Measurements from ENCODE around the gene SYNDIG1.
"Not testable (repeated sequence)": the region's sequence is repeated elsewhere in the genome, so short reads cannot be mapped to it uniquely, and the experiment has no call there.

Gene SYNDIG1

DNA sequence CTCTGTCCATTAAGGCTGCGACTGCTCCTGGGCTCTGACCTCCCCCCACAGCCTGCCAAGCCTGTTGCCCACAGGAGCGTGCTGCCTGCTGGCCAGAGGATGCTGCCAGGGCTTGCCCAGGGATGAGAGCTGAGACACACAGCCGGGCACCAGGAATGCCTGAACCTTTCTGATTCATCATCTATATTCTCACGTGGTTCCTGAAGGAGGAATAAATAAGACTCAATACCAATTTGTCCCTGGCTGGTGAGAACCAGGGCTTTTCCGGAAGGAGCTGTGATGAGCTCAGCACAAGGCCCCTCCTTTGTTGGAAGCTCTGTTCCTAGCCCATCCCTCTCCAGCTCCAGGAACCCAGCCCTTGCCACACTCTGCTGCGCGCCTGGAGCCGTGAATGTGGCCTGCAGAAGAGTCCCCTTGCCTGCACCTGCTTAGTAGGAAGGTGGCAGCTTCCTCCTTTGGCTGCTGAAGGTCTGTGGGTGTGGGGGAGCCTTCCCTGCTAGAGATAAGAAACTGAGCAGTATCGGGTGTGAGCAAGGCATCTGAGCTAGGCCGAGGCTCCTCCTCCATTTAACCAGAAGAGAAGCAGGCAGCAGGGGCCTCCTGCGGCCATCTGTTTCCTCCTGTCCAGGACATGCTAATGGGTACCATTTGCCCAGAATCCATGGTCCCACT lies 37.9 kb downstream of the SYNDIG1 start:
- no peak for FAIRE-seq
- no peak for DNase-seq (ENCODE audit: extremely low spot score, insufficient read length, low read depth)

DNA sequence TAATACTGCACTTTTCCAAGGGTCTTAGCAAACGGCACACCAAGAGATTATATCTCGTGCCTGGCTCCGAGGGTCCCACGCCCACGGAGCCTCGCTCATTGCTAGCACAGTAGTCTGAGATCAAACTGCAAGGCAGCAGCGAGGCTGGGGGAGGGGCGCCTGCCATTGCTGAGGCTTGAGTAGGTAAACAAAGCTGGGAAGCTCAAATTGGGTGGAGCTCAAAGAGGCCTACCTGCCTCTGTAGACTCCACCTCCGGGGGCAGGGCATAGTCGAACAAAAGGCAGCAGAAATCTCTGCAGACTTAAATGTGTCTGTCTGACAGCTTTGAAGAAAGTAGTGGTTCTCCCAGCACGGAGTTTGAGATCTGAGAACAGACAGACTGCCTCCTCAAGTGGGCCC lies 43.0 kb downstream of the SYNDIG1 start:
- not testable (repeated sequence) for FAIRE-seq

DNA sequence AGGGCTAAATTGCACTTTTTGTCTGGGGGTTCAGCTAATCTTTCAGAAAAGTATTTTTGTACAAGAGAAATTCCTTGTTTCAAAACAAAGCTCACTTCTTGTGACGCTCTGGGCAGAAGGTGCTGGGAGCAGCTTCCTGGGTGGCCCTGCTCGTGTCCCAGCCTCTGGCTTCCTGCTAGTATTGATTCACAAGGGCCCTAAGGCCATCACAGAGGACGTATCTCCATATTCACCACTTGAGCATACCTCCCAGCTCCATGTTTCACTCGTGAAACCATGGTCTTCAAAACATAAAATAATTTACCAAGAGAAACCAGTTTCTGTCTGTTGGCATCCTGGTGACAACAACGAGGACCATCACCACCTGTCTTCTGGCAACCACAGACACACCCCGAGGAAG lies 49.1 kb downstream of the SYNDIG1 start:
- FAIRE-seq (no peak), DNase-seq (ENCODE audit: extremely low spot score, insufficient read length, low read depth) (no peak)

More for the DNA sequence above, 43.0 kb downstream of the SYNDIG1 start:
- DNase-seq (ENCODE audit: extremely low spot score, insufficient read length, low read depth): not testable (repeated sequence)

DNA sequence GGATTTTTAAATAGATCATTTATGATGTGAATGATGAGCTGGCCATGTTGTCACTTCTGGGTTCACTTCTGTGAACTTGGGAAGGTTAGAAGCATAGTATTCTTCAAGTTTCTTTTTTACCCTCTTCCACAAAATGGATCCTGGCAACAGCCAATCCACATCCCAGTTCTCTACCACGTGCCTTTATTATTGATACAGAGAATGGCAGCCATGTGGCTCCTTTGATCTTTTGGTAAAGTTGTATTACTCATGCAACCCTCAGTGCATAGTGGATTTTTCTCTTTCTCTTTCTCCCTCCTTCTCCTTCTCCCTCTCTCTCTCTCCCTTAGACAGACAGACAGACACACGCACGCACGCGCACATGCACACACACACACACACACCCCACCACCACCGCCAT lies 50.0 kb downstream of the SYNDIG1 start:
- DNase-seq (ENCODE audit: extremely low spot score, insufficient read length, low read depth) (no peak), FAIRE-seq (no peak)

DNA sequence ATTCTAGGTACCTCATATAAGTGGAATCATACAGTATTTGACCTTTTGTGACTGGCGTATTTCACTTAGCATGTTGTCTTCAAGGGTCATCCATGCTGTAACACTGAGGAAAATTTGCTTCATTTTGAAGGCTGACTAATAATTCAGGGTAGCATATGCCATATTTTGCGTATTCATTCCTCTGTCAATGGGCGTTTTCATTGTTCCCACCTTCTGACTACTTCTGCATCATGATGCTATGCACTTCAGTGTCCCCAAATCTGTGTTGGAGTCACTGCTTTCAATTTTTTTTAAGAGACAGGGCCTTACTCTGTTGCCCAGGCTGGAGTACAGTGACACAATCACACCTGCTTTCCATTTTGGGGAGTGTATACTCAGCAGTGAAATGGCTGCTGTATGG lies 51.6 kb downstream of the SYNDIG1 start:
- no peak for DNase-seq (ENCODE audit: extremely low spot score, insufficient read length, low read depth)
- no peak for FAIRE-seq

DNA sequence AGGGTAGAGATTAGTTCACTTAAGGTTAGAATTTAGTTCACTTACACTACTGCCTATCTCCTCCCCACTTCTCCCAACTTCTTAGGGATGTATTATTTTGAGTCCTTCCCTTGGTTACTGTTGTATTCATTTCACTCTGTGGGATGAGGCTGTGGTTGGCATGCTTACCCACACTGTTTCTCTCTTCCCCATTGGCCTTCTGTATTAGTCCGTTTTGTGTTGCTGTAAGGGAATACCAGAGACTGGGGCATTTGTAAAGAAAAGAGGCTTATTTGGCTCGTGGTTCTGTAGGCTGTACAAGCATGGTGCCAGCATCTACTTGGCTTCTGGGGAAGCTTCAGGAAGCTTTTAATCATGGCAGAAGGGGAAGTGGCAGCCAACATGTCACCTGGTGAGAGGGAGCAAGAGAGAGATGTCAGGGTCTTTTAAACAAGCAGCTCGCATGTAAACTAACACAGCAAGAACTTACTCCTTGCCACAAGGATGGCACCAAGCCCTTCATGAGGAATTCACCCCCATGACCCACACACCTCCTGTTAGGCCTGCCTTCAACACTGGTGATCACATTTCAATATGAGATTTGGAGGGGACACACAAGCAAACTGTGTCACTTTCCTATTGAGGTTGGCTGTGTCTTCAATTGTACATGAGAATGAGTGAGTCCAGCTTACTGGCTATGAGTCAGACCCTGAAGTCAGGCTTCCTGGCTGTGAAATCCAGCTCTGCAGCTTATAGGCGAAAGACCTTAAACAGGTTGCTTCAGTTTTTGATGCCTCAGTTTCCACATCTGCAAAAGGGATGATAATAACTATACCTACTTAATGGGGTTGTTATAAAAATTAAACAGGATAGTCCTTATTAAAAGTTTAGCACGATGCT lies 53.3 kb downstream of the SYNDIG1 start:
- FAIRE-seq (no peak), DNase-seq (ENCODE audit: extremely low spot score, insufficient read length, low read depth) (no peak)

DNA sequence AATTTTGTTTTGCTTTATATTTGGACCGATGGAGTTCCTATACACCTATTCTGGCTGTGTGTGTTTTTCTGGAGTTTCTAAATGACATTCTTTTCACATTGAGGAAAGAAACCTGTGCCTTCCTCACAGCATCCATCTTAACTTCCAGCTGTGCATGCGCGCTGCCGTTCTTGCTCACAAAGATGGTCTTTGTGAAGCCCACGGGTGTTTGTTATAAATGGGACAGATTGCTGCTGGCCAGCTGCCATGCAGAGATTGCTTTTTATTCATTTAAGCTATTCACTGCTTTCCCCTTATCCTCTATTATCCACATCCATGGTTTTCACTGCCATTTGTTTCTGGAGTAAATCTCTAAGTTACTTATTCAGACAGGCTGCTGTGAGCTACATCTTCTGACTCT lies 54.2 kb downstream of the SYNDIG1 start:
- FAIRE-seq (no peak), DNase-seq (ENCODE audit: extremely low spot score, insufficient read length, low read depth) (no peak)

DNA sequence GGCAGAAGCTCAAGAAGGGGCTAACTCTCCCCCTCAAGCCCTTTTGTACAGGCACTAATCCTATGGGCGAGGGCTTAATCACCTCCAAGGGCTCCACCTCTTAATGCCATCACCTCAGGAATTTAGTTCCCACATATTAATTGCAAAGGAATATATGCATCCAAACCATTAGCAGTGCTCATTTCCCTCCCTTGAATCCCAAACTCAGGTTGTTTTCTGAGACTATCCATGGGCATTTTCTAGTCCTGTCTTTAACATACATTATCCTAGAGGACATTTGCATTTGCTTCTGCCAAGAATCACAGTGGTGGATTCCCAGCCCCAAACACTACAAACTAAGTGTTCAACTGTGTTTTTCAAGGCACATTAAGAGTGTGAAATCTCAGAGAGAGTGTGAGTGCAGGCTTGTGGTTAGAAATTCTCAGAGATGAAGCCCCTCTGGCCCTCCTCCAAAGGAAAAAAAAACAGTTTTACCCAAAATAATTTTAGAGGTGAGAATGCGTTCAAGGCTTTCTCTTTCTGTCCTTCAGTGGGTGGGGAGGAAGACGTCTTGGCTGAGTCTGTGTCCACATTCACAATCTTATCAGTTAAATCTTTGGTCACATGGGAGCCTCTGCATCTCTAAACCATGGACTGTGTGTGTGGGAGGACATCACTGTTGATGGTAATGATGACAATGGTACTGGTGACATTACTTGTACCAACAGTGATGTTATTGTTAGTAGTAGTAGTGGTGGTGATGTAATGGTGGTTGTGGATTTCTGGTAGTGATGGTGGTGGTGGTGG lies 59.3 kb downstream of the SYNDIG1 start:
- FAIRE-seq (no peak), DNase-seq (ENCODE audit: extremely low spot score, insufficient read length, low read depth) (no peak)

DNA sequence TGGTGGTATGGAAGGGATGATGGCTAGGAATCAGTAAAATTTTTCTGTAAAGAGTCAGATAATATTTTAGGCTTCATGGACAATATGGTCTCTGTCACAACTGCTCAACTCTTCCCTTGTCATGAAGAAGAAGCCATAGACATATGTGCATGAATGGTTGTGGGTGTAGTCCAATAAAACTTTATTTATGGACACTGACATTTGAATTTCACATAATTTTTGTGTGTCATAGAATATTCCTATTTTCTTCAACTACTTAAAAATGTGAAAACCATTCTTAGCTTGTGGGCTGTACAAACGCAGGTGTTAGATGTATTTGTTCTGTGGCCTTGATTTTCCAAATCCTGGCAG lies 59.9 kb downstream of the SYNDIG1 start:
- no peak for FAIRE-seq
- DNase-seq (ENCODE audit: extremely low spot score, insufficient read length, low read depth): no peak

DNA sequence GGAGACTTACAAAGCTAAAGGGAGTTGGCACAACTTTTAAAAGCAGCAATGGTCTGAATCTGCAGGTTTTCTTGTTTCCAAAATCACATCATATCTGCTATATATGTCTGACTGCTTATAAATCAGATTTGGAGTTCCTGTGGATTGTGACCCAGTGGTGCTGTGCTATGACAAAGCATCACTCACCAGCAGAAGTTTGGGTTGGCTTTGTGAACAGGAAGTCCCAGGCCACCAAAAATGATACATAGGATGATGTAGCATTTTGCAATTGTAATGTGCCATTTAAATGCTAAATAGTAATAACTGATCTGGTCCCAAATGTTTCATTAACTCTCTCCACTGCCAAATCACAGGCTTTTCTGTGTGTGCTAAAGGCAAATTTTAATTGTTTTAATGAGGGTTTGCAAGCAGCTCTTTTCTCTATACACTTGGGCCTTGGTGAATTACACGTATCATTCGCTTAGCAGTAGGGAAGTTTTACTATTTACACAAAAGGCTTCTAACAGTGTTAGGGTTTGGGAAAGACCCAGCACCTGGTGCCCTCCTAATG lies 60.8 kb downstream of the SYNDIG1 start:
- no peak for DNase-seq (ENCODE audit: extremely low spot score, insufficient read length, low read depth)
- FAIRE-seq: no peak

DNA sequence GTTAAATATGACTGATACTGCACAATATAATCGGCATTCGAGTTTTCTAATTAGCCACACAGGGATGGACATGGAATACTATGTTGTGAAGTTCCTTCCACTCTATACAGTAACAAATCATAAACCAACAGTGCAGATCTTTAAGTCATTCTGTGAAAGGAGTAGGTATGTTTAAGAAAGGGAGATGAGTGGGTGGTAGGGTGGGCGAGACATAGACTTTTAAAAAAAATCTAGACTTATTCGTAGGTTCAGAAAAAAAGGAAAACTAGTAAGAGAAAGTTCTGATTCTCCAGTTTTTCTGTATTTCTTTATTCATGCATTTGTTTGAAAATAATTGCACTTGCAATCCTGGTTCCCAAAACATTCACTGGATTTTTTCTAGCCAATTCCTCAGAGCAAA lies 61.8 kb downstream of the SYNDIG1 start:
- FAIRE-seq (no peak), DNase-seq (ENCODE audit: extremely low spot score, insufficient read length, low read depth) (no peak)

DNA sequence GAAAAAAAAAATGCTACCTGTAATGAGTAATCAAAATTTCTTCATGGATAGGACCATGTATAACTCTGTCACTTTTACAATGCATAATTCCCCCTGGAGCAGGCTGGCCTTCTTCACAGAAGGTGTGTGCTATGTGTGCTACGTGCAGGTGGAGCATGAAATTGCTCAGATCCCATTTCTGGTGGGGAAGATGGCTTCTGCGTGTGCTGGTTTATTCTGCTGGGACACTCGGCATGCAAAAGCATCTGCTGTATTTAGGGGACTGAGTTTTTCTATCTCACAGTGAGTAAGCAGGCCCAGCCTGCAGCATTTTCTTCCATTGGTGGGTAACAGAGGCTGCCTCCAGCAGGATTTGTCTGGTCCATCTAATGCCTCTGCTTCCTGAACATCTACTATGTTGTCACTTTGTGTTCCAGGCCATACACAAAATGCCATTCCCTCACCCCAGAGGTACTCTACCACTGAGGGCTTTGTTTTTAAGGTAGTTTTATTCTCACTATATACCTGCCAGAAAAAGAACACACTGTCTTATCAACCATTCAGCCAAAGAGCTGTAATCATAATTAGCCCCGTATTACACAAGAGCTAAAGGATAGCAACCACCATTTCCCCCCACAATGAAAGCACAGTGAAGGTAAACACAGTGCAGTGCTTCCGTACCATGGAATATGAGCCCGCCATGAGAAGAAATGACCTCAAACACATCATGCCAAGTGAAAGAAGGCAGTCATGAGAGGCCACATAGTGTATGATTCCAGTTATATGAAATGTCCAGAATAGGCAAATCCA lies 62.4 kb downstream of the SYNDIG1 start:
- FAIRE-seq (no peak), DNase-seq (ENCODE audit: extremely low spot score, insufficient read length, low read depth) (no peak)

DNA sequence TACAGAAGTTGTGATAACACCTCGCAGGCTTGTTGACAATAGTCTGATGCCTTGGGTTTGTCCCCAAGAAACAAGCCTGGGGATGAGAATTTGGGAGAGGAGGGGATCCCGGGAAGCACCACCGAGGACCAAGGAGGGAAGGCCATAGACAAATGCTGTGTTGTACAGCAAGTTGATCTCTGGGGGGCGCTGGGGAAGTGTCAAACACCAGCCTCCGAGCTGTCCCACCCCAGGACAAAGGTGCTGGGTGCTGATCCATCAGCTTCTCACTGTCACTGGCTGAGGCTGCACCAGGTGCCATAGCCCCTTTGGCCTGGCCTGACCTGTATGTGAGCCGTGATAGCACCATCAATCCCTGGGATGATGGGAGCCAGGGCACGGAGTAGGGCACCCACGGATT lies 64.0 kb downstream of the SYNDIG1 start:
- FAIRE-seq (no peak), DNase-seq (ENCODE audit: extremely low spot score, insufficient read length, low read depth) (no peak)

DNA sequence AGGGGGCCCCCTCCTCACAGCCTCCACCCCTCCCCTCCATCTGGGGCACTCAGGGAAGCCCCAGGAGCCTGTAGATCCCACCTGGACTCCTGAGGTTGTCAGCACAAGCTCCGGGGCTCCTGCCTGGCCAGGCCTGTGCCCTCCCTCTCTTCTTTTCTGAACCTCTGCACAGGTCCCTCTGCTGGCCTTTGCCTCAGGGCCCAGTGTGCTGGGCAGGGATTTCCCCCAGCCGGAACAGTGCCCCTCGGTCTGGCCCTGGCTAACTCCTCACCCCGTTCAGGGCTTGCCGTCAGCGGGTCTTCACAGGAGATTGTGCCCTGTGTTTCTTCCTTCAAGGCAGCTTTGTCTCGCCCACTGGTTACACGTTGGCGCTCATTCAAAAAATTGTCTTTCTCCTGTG lies 64.9 kb downstream of the SYNDIG1 start:
- no peak for DNase-seq (ENCODE audit: extremely low spot score, insufficient read length, low read depth)
- FAIRE-seq: no peak

DNA sequence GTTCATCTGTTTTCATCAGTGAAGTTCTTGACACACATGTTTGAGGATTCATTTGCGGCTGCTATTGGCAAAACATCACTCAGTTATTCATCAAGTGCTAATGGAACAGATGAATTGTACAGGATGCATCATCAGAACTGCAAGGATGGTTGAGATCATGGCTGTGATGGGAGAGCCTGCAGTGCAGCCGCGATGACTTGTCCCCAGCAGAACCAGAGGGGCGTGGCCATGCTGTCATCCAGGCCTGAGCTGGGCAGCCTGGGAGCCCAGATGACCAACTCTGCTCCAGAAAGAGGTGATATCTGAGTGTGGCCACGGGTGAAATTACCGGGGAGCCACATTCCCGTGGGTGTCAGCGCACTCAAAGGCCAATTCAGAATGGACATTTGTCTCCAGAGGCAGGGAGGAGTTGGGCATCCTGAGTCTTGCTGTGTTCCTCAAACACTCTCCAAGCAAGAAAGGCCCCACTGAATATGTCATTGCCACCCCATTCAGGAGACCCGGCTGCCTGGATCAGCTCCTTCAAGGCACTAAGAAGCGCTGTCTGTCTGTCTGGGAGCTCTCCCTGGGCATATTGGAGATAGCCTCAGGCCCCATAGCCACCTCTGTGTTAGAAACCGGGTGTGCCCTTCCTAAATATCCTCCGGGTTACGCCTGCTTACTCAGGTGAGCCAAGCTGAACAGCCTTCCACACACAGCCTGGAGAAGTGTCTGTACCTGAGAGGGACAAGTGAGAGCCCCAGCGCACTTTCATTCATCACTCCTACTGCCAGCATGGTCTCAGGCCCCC lies 66.7 kb downstream of the SYNDIG1 start:
- no peak for FAIRE-seq
- no peak for DNase-seq (ENCODE audit: extremely low spot score, insufficient read length, low read depth)

DNA sequence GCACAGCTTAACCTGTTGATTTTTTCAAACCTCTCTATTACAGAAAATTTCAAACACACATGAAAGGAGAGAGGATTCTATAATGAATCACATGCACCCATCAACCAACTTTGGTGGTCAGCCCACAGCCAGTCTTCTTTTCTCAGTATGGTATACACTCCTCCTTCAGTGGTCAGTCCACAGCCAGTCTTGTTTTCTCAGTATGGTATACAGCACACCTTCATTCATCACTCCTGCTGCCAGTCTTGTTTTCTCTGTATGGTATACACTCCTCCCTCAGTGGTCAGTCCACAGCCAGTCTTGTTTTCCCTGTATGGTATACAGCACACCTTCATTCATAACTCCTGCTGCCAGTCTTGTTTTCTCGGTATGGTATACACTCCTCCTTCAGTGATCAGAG lies 67.8 kb downstream of the SYNDIG1 start:
- DNase-seq (ENCODE audit: extremely low spot score, insufficient read length, low read depth) (no peak), FAIRE-seq (no peak)

DNA sequence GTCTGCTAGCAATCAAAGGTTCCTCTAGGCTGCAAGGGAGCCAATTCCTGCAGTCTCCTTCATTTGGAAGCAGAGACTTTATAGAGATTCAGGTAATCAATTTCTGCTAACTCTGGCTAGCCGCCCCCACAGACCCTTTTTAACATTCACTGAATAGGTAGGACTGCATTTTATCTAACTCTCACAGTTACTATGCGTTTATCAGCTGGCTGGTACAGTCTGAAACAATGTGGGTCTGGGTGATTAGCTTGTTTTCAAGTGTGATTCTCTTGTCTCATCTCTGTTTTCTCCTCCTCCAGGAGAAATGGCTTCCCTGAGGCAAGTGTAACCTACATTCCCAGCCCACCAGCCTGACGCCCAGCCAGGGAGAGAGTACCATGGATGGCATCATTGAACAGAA lies 73.3 kb downstream of the SYNDIG1 start:
- FAIRE-seq (no peak), DNase-seq (ENCODE audit: extremely low spot score, insufficient read length, low read depth) (no peak)

DNA sequence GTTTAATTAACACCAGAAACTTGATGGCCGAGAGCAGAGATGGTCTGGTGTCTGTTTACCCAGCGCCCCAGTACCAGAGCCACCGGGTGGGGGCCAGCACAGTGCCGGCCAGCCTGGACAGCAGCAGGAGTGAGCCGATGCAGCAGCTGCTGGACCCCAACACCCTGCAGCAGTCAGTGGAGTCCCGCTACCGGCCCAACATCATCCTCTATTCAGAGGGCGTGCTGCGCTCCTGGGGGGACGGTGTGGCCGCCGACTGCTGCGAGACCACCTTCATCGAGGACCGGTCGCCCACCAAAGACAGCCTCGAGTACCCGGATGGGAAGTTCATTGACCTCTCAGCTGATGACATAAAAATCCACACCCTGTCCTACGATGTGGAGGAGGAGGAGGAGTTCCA lies 73.7 kb downstream of the SYNDIG1 start:
- FAIRE-seq (no peak), DNase-seq (ENCODE audit: extremely low spot score, insufficient read length, low read depth) (no peak)

DNA sequence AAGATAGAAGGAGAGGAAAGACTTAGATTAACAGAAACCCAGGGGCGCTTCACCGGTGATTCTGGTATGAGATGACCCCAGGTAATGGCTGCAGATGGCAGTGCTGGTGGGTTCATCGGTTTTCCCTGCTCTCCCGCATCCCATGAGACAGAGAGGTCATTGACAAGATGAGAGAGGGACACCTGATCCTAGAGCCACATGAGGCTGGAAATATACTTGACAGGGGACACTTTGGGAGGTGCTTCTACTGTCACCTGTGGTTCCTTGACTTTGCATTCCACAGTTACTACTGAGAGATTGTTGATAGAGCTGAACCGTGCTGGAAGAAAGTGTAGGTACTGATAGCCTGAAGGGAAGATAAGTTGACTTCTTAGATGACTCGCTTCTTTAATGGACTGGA lies 74.3 kb downstream of the SYNDIG1 start:
- DNase-seq (ENCODE audit: extremely low spot score, insufficient read length, low read depth) (no peak), FAIRE-seq (no peak)

All from GM18507 (cell line).